ENCODE data around the gene DESI1. TPM values are rescaled to one million over a fixed set of nuclear protein-coding genes. Genes with fewer than 3 reads are reported as not detected.

The DESI1 gene
- total RNA-seq, 2 experiments from 2014 or later, result 57.3 to 64.8 TPM

- DNase-seq, result no peak
These were observed 72.0 kb downstream of the DESI1 start for GRCh38 chr22:41548830-41549211.

More at GRCh38 chr22:41548830-41549211, 72.0 kb downstream of the DESI1 start:
- Mint-ChIP-seq H3K4me3 (no peak overlapping the region), H3K27me3 (ENCODE audit: low read depth) (no peaks in the 10 kb centered on the region), H3K27ac (no peak overlapping the region), H3K36me3 (ENCODE audit: low read depth) (peaks cover 1% of the 10 kb centered on the region), H3K4me1 (ENCODE audit: low read depth) (peaks cover 9% of the 10 kb centered on the region), H3K9me3 (no peaks in the 10 kb centered on the region)
- CTCF ChIA-PET, result interaction anchor here (0.6 kb wide), 1 partner anchor 64 kb away, joined by 3 read pairs; no protein-coding TSS in a partner anchor
- intact Hi-C loops (cut with micrococcal nuclease), result no loop called here

Other genes with a start within 250 kb of the DESI1 start
- 1 to 10 TPM; 1.7 to 1.9 TPM for gene TEF, start 239.1 kb downstream of the DESI1 start, total RNA-seq
- gene TOB2, start 174.2 kb downstream of the DESI1 start, total RNA-seq, result 10 to 100 TPM; 16.4 to 16.8 TPM
- 10 to 100 TPM; 67.5 to 69.0 TPM for gene PHF5A, start 152.4 kb downstream of the DESI1 start, total RNA-seq
- 100 to 1,000 TPM; 113 to 118 TPM for gene ACO2, start 151.9 kb downstream of the DESI1 start, total RNA-seq
- gene POLR3H, start 76.6 kb downstream of the DESI1 start, total RNA-seq, result 10 to 100 TPM; 14.8 to 17.6 TPM
- not detected for gene CSDC2, start 60.0 kb downstream of the DESI1 start, total RNA-seq
- 10 to 100 TPM; 35.3 to 35.6 TPM for gene PMM1, start 31.2 kb downstream of the DESI1 start, total RNA-seq
- gene XRCC6, start 252 bp upstream of the DESI1 start, total RNA-seq, result 100 to 1,000 TPM; 424 to 436 TPM
- 100 to 1,000 TPM; 265 to 277 TPM for gene SNU13, start 67.8 kb upstream of the DESI1 start, total RNA-seq
- gene MEI1, start 78.5 kb upstream of the DESI1 start, total RNA-seq, result 10 to 100 TPM; 28.4 to 28.8 TPM
- gene CCDC134, start 179.6 kb upstream of the DESI1 start, total RNA-seq, result 10 to 100 TPM; 17.0 to 19.3 TPM
- gene SREBF2, start 212.1 kb upstream of the DESI1 start, total RNA-seq, result 100 to 1,000 TPM; 143 to 147 TPM